Glomerular visceral epithelial cell (primary cell): ENCODE data around the gene NDEL1.

Experiments used
- DNase-seq: peaks from one replicate; pipeline ENCODE4 v3.0.0-alpha.2; 2016; ENCODE audit errors: extremely low spot score

Gene NDEL1

GRCh38 chr17:8455665-8456209 lies 20.1 kb downstream of the NDEL1 start:
- DNase-seq, result no peak

- DNase-seq, result no peak
These were observed 22.4 kb downstream of the NDEL1 start for GRCh38 chr17:8458128-8458527.

DNA sequence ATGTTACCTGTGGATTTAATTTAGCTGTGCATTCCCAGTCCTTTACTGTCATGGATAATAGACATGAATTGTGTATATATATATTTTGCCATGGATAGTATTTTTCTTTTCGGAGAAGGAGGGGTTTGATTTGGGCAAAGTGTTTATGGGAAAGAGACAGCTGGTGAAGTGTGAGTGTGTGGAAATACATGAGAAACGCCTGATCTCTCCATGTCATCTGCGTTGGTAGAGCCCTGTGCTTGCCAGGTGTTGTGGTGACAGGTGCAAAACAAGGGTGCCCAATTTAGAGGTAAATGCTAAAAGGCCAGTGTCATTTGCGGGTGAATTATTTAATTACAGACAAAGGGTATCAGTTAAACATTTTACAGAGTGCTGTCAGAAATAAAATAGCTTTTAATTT lies 23.4 kb downstream of the NDEL1 start:
- DNase-seq, result no peak

DNA sequence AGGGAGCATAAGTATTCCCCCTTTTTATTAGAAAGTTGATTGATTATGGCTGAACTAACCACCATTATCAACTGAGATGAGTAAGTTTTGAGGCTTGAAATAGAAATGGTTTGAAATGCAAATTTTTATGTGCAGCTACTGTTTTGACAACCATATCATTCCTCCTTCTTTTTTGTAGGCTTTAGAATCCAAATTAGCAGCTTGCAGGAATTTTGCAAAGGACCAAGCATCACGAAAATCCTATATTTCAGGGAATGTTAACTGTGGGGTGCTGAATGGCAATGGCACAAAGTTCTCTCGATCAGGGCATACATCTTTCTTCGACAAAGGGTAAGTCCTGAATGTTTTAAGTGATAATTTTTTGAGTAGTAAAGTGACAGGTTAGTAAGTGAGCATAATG lies 24.1 kb downstream of the NDEL1 start:
- DNase-seq, result no peak

DNA sequence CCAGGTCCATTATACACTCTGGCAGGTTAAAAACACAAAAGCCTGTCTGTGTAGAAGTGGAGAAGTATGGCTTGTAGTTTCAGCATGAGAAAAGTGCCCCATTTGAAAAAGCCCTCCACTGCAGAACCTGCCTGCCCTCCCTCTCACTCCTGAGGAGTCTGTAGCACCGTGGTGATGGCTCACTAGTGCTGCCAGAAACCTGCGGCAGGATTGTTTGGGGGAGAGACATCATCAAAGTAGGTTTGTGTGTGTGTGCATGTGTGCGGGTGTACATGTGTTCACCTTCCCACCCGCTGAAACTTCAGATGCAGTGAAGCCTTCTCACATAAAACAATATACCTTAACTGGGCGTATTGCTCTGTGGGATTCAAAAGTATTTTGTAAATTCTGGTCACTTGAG lies 26.9 kb downstream of the NDEL1 start:
- no peak for DNase-seq

DNA sequence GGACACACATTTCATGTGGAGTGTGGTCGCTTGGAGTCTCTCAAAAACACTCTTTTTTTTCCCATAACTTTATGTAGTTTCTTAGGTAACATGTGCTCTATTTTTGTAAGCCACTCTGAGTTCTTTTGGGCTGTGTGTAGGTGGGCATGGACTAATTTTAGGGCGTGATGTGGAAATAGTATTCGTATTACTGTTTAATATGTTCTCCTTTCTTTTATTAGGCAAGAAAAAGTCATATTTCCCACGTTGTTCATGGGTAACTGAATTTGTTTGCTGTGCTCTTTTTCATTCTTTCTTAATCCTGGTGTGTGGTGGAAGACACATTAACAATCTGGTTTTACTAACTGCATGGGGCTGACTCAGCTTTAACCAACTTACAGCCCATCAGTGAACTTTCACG lies 27.4 kb downstream of the NDEL1 start:
- no peak for DNase-seq

DNA sequence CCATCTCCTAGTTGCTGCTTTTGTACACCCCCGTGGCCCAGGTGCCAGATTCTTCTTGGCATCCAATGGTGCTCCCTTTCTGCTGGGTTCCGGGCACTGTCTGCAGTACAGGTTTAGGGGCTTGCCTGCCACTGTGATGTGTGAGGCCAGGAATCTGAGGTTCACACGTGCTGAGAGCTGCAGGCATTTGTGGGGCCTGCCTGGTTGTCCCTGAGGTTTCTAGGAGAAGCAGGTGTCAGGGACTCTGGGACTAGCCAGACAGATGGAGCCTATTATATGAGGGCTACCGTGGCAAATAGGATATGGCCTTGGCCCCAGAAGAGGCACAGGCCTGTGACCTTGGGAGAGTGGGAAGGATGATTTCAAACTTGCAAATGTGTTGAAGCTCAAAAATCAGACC lies 29.3 kb downstream of the NDEL1 start:
- no peak for DNase-seq

- DNase-seq, result no peak
These were observed 29.7 kb downstream of the NDEL1 start for GRCh38 chr17:8465356-8465755.

DNA sequence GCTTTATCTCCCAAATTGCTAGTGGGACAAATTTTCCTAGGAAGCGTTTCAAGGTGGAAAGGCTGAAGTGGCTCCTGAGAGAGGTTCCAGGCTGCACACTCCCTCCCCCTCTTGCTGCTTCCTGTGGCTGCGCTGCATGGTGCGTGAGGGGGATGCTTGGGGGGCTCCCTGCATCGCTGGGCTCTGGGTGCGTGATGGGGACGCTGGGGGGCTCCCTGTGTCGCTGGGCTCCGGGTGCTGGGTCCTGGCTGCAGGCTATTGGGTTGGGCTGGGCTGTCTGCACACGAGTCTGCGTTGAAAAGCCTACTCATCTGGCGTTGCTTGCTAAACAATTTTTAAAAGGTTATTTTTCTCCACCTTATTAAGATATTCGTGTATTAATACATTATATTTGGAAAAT lies 30.1 kb downstream of the NDEL1 start:
- DNase-seq, result no peak

GRCh38 chr17:8466456-8466855 lies 30.8 kb downstream of the NDEL1 start:
- no peak for DNase-seq

DNA sequence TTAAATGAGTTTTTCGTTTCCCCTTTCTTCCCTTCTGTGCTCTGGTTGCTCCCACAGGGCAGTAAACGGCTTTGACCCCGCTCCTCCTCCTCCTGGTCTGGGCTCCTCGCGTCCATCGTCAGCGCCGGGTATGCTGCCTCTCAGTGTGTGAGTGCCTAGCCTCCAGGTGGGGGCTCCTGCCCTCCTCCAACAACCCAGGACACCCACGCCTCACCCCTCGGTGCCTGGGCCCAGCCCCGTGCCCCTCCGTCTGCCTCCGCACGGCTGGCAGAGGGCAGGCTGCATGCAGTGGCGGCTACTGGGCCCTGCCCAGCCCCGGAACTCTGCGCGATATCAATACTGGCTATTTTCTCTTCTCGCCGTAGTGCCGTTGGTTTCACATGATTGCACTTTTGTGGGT lies 31.2 kb downstream of the NDEL1 start:
- no peak for DNase-seq

- no peak for DNase-seq
These were observed 31.8 kb downstream of the NDEL1 start for GRCh38 chr17:8467527-8467926.

DNA sequence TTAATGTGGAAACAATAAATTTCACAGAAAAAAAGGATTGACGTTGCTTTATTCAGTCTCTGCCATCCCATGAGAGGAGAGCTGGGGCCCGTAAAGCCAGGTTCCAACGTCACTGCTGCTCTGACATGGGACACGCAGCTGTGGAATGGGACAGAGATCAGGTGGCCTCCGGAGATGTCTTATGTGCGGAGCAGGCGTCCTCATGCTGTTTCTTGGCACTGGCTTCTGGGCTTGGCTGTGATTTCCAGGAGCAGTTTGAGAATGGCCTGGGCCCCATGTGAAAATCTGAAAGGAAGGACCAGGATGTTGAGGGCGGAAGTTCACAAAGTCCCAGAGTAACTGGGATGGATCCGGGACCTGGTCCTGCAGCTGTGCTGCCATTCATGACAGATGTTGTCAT lies 32.4 kb downstream of the NDEL1 start:
- DNase-seq, result no peak

DNA sequence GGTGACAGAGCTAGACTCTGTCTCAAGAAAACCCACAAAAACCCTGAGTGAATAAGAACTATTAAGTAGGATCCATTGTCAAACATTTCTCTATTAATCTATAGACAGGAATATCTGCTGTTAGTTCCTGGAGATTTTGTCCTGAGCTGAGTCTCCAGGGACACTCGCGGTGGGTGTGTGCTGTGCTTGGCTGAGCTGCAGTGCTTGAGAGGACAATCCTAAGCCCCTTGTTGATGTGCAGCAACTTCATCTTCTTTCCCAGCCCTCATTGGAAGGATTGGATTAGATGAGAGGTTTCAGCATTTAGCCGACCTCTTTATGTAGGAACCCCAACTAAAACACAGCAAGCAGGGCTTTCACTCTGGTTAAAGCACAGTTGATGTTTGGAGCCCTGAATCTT lies 33.3 kb downstream of the NDEL1 start:
- DNase-seq, result no peak

DNA sequence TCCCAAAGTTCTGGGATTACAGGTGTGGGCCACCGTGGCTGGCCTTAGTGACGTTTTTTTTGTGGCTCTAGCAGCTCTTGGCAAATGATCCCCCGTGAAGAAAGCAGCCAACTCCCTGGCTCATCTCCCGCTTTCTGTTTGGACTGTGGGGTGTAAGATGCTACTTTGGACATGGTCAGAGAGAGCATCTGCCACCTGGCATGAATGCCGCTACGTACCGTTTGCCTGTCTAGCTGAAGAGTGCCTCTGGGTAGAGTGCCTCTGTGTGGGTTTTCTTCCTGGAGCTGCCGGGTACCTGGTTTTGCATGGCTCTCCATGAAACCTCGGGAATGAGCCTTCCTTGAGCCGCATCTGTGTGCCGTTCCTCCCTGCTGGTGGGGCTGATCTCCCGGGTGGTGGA lies 34.3 kb downstream of the NDEL1 start:
- no peak for DNase-seq

DNA sequence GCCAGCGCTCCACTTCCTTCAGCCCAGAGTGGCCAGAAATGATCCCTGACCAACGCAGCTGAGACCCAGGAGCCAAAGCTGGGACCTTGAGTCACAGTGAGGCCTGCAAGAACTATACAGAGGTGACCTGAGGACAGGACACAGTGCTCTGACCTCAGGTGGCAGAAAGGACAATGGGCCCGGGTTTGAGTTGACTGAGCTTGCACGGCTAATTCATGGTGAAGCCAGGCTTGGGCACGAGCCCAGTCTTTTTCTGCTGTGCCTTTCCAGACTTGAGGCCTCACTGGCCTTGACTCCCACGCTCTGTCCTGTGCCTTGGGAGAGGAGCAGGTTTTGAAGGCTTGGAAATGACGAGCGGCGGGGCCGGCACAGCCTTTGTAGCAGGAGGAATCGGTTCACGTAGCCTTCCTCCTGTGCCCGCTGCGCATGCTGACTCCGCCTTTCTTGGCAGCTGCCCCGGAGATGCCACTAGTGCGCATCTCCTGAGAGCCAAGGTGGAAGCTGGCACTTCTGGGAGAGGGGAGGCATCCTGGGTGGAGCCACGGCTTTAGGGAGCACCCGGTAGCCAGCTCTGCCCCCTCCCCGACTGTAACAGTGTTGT lies 34.9 kb downstream of the NDEL1 start:
- no peak for DNase-seq

DNA sequence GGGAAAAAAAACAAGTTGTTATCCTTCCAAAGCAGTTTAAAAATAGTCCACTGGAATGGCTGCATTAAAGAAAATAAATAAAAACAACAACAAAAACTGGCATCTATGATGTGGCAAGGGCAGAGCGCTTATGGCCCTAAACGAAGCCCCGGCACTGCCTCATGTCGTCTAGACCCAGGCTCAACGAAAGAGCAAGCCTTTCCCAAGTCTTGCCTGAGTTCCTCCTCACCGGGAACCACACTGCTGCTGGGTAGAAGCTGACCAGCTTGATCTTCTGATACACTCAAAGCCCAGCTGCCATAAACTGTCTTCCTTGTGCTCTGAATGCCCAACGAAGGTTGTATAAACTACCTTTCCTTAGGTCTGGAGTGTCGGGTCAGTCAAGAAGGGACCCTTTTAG lies 37.0 kb downstream of the NDEL1 start:
- no peak for DNase-seq

GRCh38 chr17:8473451-8474192 lies 37.9 kb downstream of the NDEL1 start:
- DNase-seq, result no peak

GRCh38 chr17:8474826-8475225 lies 39.1 kb downstream of the NDEL1 start:
- no peak for DNase-seq

DNA sequence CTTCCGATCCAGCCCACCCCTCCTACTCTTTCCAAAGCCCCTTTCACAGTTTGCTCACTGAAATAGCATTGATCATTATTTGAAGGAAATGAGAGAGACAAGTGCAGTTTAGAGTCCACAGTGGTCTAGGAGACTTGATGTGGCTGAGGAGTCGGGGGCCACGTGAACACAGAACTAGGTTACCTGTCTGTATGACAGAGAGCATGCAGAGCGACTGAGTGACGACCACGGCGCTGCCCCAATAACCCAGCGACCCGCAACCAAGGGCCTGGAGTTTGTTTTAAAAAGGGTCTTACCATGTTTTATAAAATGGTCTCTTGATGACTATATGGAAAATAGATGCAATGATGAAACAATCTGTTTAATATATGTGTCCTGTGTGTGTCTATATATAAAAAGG lies 39.5 kb downstream of the NDEL1 start:
- no peak for DNase-seq

DNA sequence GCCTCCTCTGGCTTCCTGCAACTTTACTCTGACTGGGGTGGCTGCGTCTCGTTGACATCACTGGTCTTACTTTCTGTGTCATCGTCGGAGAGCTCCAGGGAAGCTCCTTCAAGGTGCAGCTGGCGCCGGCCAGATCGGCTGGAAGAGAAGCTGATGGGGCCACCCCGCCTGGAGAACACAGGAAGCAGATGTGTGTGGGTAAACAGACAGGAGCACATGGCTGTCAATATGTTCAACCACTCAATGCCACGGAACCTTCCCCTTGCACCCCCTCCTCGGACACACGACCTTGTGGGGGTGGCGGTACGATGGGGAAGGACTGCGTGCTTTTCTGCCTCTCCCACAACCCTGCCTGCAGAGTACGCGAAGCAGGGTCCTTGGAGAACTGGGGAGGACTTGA lies 40.1 kb downstream of the NDEL1 start:
- DNase-seq, result no peak

GRCh38 chr17:8476741-8477140 lies 41.1 kb downstream of the NDEL1 start:
- no peak for DNase-seq

- DNase-seq, result no peak
These were observed 41.5 kb downstream of the NDEL1 start for GRCh38 chr17:8477171-8477570.
